HEK293T (cell line): ENCODE measurements around the gene RENBP.

Experiments used
- ARNT ChIP-seq: fragments of 450-650 bp; IDR thresholded peaks from 2 replicates; pipeline ENCODE4 v1.6.1; 2017; ENCODE audit warnings: mild to moderate bottlenecking
- BHLHE40 ChIP-seq: fragments of 450-650 bp; IDR thresholded peaks from 2 replicates; pipeline ENCODE4 v1.6.1; 2016; ENCODE audit warnings: mild to moderate bottlenecking, moderate library complexity, borderline replicate concordance
- CTBP1 ChIP-seq: fragments of 450-650 bp; IDR thresholded peaks from 2 replicates; pipeline ENCODE4 v1.6.1; 2016; ENCODE audit warnings: borderline replicate concordance
- ELF4 ChIP-seq: fragments of 450-650 bp; IDR thresholded peaks from 2 replicates; pipeline ENCODE4 v1.6.1; 2017; ENCODE audit warnings: antibody characterized with exemption
- FOXK2 ChIP-seq: fragments of 450-650 bp; IDR thresholded peaks from 2 replicates; pipeline ENCODE4 v1.6.1; 2016; ENCODE audit warnings: mild to moderate bottlenecking
- SP1 ChIP-seq: fragments of 450-650 bp; IDR thresholded peaks from 2 replicates; pipeline ENCODE4 v1.6.1; 2017
- SUZ12 ChIP-seq: fragments of 450-650 bp; IDR thresholded peaks from 2 replicates; pipeline ENCODE4 v1.6.1; 2016; ENCODE audit warnings: mild to moderate bottlenecking
- TARDBP ChIP-seq: fragments of 450-650 bp; IDR thresholded peaks from 2 replicates; pipeline ENCODE4 v1.6.1; 2016

GRCh38 chrX:153953892-153954557, 9.6 kb upstream of the RENBP start:
- TF ChIP-seq TARDBP (no peak), FOXK2 (no peak), ELF4 (no peak), BHLHE40 (no peak), SUZ12 (no peak), ARNT (no peak), SP1 (no peak), CTBP1 (no peak)
